Measurements from ENCODE around the gene PRKAR1B.
"Not testable (repeated sequence)": the region's sequence is repeated elsewhere in the genome, so short reads cannot be mapped to it uniquely, and the experiment has no call there.

Gene PRKAR1B

GRCh38 chr7:641966-642365 lies 85.1 kb downstream of the PRKAR1B start:
- DNase-seq, result no peak

DNA sequence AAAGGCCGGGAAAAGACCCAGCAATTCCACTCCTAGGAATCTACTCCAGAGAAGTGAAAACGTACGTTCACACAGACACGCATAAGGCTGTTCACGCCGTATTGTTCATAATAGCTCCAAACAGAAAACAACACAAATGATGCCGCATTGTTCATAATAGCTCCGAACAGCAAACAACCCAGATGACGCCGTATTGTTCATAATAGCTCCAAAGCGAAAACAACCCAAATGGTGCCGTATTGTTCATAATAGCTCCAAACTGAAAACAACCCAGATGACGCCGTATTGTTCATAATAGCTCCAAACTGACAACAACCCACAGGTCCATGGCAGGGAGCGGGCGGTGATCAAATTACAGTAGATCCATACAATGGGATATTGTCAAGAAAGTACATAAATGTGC lies 85.8 kb downstream of the PRKAR1B start:
- no peak for DNase-seq

- DNase-seq, result no peak
Observed at GRCh38 chr7:638256-639011, 88.6 kb downstream of the PRKAR1B start.

- DNase-seq, result no peak
Observed at GRCh38 chr7:637826-638225, 89.3 kb downstream of the PRKAR1B start.

- DNase-seq, result peak; percentile 34
Observed at GRCh38 chr7:636396-636795, 90.7 kb downstream of the PRKAR1B start.

GRCh38 chr7:635687-636382 lies 91.2 kb downstream of the PRKAR1B start:
- DNase-seq, result not testable (repeated sequence)

DNA sequence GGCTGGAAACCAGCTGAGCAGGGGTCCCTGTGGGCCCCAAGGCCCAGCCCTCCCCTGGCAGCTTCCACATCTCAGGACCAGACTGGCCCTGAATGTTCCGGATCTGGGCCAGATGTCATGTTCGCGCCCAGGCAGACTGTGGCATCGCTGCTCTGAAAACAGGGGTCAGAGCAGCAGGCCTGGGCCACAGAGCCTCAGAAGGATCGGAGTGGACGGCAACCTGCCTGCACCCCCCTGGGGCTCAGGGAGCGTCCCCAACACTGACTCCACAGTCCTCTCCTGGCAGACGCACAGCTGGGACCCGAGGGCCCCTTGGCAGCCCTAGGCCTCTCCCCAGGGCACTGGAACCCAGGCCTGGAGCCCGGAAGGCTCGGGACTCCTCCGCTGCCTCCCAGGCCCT lies 91.9 kb downstream of the PRKAR1B start:
- DNase-seq, result no peak

GRCh38 chr7:633381-634018 lies 93.6 kb downstream of the PRKAR1B start:
- DNase-seq, result no peak

GRCh38 chr7:632831-633210 lies 94.3 kb downstream of the PRKAR1B start:
- no peak for DNase-seq

- no peak for DNase-seq
Observed at GRCh38 chr7:631964-632830, 94.9 kb downstream of the PRKAR1B start.

DNA sequence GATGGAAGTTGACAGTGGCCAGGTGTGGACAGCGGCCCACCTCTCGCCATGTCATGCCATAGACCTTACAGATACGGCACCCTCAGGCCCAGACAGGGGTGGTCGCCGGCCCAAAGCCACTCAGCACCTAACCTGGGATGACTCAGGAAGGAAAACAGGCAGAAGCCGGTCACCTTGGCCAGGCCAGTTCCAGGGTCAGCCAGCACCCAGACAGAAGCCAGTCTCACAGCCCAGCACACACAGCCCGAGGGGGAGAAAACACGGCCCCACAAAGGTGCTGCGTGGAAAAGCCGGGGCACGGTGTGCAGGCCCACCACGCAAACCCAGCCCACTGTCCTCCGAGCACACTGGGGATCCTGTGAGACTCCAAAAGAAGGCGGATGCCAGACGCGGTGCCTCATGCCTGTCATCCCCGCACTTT lies 95.8 kb downstream of the PRKAR1B start:
- DNase-seq, result no peak

- DNase-seq, result no peak
Observed at GRCh38 chr7:630539-630938, 96.5 kb downstream of the PRKAR1B start.

DNA sequence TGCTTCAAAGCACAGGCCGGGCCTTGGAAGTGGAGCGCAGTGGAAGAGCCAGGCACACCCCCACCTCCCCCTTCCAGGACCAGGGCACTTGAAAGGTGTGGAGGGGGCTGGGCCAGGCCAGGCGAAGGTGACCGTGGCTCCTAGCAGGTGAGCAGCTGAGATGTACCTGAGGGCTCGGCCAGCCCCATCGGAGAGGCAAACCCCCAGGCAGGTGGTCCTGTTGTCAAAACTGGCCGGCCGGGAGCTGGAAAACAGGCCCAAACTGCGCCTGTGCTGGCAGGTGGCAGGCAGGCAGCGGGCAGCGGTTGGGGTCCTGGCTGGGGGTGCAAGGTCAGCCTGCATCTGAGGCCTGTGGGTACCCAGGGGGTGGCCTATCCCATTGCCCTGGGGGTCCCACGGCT lies 97.0 kb downstream of the PRKAR1B start:
- DNase-seq, result no peak

GRCh38 chr7:628826-629225 lies 98.3 kb downstream of the PRKAR1B start:
- DNase-seq, result no peak

DNA sequence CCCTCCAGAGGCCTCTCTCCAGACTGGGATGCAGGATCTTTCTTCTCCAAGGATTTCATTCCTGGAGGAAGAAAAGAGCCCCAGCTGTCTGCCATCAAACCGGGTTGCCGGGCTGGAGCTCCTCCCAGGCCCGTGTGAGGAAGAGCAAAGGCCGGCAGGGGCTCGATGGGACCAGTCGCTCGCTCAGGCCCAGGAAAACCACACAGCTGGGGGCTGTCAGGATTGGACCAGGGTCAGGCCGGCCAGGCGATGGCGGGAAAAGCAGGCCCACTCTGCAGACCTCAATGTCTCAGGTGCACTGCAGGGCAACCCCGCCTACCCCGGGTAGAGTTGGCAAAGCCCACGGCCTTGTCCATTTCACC lies 98.7 kb downstream of the PRKAR1B start:
- no peak for DNase-seq

DNA sequence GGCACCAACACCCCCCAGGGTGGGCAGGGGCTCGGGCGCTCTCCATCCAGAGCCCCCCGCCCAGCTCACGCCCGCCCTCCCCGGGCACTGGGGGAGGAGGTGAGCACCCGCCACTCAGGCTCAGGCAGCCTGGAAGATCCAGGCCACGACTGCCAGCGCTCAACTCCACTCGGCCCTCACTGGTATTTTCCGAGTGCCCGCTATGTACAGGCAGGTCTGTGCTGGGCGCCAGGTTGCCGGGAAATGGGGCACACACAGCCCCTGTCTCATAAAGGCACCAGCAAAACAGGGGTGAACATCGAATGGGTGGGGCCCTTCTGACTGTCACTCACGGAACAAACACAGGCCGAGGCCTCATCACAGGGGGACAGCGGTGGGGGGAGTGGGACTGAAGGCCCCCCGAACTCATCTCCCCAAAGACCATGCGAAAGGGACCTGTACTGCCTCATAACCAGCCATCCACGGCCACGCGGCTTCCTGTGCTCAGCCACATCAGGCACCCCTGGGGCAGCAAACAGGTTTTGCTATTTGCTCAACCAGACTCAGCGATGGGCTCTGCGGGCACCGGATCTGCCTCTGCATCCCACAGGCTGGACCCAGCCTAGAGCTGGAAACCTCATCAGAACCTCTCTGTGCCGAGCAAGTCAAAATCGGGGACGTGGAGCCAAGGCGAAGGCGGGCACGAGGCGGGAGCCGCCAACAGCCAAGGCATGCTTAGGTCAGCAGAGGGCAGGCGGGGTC lies 99.2 kb downstream of the PRKAR1B start:
- DNase-seq, result no peak

DNA sequence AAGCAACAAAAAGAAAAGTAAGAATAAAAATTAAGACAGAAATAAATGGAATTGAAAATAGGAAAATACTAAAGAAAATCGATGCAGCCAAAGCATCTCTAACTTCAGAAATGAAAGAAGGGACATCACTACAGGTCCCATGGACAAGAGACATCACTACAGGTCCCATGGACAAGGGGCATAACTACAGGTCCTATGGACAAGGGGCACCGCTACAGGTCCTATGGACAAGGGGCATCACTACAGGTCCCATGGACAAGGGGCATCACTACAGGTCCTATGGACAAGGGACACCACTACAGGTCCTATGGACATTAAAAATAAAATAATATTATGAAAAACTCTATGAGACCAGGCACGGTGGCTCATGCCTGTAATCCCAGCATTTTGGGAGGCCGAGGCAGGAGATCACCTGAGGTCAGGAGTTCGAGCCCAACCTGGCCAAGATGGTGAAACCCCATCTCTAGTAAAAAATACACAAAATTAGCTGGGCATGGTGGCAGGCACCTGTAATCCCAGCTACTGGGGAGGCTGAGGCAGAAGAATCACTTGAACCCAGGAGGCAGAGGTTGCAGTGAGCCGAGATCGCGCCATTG lies 101.6 kb downstream of the PRKAR1B start:
- no peak for DNase-seq

DNA sequence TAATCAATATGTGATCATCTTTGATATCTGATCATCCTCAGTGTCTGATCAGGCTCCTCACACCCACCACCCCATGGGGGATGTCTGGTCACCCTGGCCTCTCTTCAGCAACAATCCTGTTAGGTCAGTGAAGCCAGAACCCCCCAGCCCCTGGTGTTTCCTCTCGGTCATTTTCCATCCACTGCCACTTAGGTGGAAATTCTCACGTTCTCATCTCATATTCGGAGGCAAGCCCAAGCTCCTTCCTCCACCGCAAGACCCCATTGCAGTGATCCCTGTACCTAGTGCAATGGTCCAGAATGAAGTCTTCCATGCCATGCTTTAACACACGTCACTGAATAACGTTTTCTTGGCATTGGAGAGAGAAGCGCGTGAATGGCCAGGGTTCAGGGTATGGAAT lies 103.6 kb downstream of the PRKAR1B start:
- no peak for DNase-seq

GRCh38 chr7:621572-622285 lies 105.4 kb downstream of the PRKAR1B start:
- DNase-seq, result no peak

DNA sequence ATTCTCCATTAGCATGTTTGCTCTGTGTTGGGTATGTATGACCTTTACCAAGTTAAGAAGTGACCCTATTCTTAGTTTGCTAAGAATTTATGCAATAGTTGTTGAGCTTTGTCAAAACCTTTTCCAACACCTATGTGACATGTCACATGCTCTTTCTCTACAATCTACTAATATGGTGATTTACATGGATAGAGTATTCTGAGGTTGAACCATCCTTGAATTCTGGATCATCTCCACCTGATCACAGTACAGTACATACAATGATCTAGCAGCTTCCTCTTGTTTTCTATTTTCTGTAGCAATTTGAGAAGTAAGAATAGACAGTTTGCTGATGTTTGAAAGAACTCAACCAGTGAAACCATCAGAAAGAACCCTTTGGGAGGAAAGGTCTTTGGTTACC lies 106.2 kb downstream of the PRKAR1B start:
- no peak for DNase-seq

GRCh38 chr7:620056-620455 lies 107.0 kb downstream of the PRKAR1B start:
- peak; percentile 21 for DNase-seq
